MM.1S (cell line): ENCODE data around the gene AGXT.
A peak's percentile ranks its signal among the peaks of the same experiment; 100 is the strongest.

Experiments
- DNase-seq: peaks from one replicate; pipeline ENCODE4 v3.0.0-alpha.2; 2015
- H2AFZ ChIP-seq: fragments of 300-600 bp; sonication (generic); 2 replicates; pipeline ENCODE4 v1.6.0; 2016; ENCODE audit warnings: antibody characterized with exemption, low read length
- H3F3A ChIP-seq: fragments of 300-600 bp; sonication (generic); 2 replicates; pipeline ENCODE4 v1.6.1; 2016; ENCODE audit warnings: mild to moderate bottlenecking, antibody characterized with exemption, low read length, moderate library complexity, mixed read lengths; ENCODE audit not compliant: insufficient read depth
- H3K27ac ChIP-seq: fragments of 300-600 bp; sonication (generic); 2 replicates; pipeline ENCODE4 v1.5.1; 2016; ENCODE audit warnings: mild to moderate bottlenecking, low read length
- H3K27me3 ChIP-seq: fragments of 300-600 bp; sonication (generic); replicated peaks from 2 replicates; pipeline ENCODE4 v1.6.0; 2016; ENCODE audit warnings: low read length; ENCODE audit not compliant: insufficient read depth
- H3K36me3 ChIP-seq: fragments of 300-600 bp; sonication (generic); replicated peaks from 2 replicates; pipeline ENCODE4 v1.6.1; 2016; ENCODE audit warnings: mild to moderate bottlenecking, low read length, mixed read lengths; ENCODE audit not compliant: insufficient read depth
- H3K4me1 ChIP-seq: fragments of 300-600 bp; sonication (generic); 2 replicates; pipeline ENCODE4 v1.6.1; 2016; ENCODE audit warnings: low read length, mixed read lengths
- H3K4me2 ChIP-seq: fragments of 300-600 bp; sonication (generic); 2 replicates; pipeline ENCODE4 v1.6.0; 2016; ENCODE audit warnings: low read depth, low read length
- H3K4me3 ChIP-seq: fragments of 300-600 bp; sonication (generic); 2 replicates; pipeline ENCODE4 v1.5.1; 2016; ENCODE audit warnings: low read length, mixed read lengths
- H3K79me2 ChIP-seq: fragments of 300-600 bp; sonication (generic); 2 replicates; pipeline ENCODE4 v1.6.1; 2016; ENCODE audit warnings: mixed run types, low read length, mixed read lengths
- H3K9ac ChIP-seq: fragments of 300-600 bp; sonication (generic); 2 replicates; pipeline ENCODE4 v1.6.1; 2016; ENCODE audit warnings: low read length, mixed read lengths
- H3K9me2 ChIP-seq: fragments of 300-600 bp; sonication (generic); replicated peaks from 2 replicates; pipeline ENCODE4 v1.6.1; 2016; ENCODE audit warnings: mild to moderate bottlenecking, low read length, mixed read lengths; ENCODE audit not compliant: insufficient read depth
- H3K9me3 ChIP-seq: fragments of 300-600 bp; sonication (generic); replicated peaks from 2 replicates; pipeline ENCODE4 v1.6.1; 2016; ENCODE audit warnings: mild to moderate bottlenecking, low read length, mixed read lengths; ENCODE audit not compliant: insufficient read depth
- H4K20me1 ChIP-seq: fragments of 300-600 bp; sonication (generic); 2 replicates; pipeline ENCODE4 v1.6.1; 2016; ENCODE audit warnings: mild to moderate bottlenecking, low read length, moderate library complexity, mixed read lengths; ENCODE audit not compliant: insufficient read depth
- EZH2 ChIP-seq: fragments of 300-600 bp; sonication (generic); optimal IDR thresholded peaks from 2 replicates; pipeline ENCODE3; 2017; ENCODE audit warnings: low read depth, mild to moderate bottlenecking, antibody characterized with exemption, low read length, mixed read lengths
- EZH2phosphoT487 ChIP-seq: fragments of 300-600 bp; sonication (generic); IDR thresholded peaks from 2 replicates; pipeline ENCODE4 v1.6.1; 2018; ENCODE audit warnings: antibody characterized with exemption, low read length
- TF ChIP-seq, protein P1 (sequence below): fragments of 300-600 bp; sonication (generic); IDR thresholded peaks from 2 replicates; pipeline ENCODE4 v1.5.1; 2016; ENCODE audit warnings: antibody characterized with exemption, low read length, mixed read lengths

Gene AGXT

GRCh38 chr2:240927390-240927781, 58.8 kb downstream of the AGXT start:
- H3K27ac ChIP-seq = no peak overlapping the region
- no peak overlapping the region for H3K9ac ChIP-seq
- no peaks in the 10 kb centered on the region for H3K36me3 ChIP-seq
- no peak for DNase-seq
- no peaks in the 10 kb centered on the region for H3K9me2 ChIP-seq
- H3K4me2 ChIP-seq = peak overlapping the region; percentile 18; the same call in 1 of the 2 replicates
- no peak overlapping the region for H2AFZ ChIP-seq
- no peaks in the 10 kb centered on the region for H3F3A ChIP-seq
- no peaks in the 10 kb centered on the region for H3K79me2 ChIP-seq
- TF ChIP-seq EZH2 = no peak
- TF ChIP-seq, protein P1, sequence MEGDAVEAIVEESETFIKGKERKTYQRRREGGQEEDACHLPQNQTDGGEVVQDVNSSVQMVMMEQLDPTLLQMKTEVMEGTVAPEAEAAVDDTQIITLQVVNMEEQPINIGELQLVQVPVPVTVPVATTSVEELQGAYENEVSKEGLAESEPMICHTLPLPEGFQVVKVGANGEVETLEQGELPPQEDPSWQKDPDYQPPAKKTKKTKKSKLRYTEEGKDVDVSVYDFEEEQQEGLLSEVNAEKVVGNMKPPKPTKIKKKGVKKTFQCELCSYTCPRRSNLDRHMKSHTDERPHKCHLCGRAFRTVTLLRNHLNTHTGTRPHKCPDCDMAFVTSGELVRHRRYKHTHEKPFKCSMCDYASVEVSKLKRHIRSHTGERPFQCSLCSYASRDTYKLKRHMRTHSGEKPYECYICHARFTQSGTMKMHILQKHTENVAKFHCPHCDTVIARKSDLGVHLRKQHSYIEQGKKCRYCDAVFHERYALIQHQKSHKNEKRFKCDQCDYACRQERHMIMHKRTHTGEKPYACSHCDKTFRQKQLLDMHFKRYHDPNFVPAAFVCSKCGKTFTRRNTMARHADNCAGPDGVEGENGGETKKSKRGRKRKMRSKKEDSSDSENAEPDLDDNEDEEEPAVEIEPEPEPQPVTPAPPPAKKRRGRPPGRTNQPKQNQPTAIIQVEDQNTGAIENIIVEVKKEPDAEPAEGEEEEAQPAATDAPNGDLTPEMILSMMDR = no peak
- no peak for TF ChIP-seq EZH2phosphoT487
- H3K4me1 ChIP-seq = no peaks in the 10 kb centered on the region
- H3K9me3 ChIP-seq = no peaks in the 10 kb centered on the region
- H3K27me3 ChIP-seq = peaks cover 81% of the 10 kb centered on the region
- H3K4me3 ChIP-seq = peak overlapping the region; percentile 7; the same call in 1 of the 2 replicates
- no peaks in the 10 kb centered on the region for H4K20me1 ChIP-seq

DNA sequence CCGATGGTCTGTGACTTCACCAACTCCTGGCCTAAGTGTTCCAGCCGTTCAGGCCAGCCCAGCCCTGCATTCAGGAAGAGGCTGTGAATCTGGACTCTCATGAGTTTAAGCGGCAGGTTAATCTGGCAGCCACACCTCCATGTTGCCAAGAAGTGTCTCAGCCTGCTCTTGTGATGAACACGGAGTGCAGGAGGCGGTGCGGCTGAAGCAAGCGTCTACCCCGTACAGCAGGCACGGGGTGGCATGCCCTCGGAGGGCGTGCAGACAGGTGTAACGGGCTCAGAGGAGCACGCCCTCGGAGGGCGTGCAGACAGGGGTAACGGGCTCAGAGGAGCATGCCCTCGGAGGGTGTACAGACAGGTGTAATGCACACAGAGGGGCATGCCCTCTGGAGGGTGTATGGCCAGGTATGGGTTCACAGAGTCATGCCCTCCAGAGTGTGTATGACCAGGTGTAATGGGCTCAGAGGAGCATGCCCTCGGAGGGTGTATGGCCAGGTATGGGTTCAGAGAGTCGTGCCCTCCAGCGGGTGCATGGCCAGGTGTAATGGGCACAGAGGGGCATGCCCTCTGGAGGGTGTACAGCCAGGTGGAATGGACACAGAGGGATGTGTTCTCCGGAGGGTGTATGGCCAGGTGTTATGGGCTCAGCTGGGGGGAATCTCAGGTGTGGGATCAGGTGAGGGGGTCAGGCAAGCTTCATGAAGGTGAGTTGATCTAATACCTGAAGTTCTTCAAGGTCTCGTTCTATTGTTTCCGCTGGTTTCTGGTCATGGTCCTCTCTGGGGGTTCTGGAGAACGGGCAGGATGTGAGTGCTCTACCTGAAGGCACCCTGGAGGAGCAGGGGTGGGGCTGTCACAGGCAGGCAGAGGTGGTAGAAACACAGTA, 60.1 kb downstream of the AGXT start:
- no peak for DNase-seq
- H3K9me3 ChIP-seq = no peaks in the 10 kb centered on the region
- no peaks in the 10 kb centered on the region for H3K4me1 ChIP-seq
- H3K27ac ChIP-seq = no peak overlapping the region
- H3K36me3 ChIP-seq = no peaks in the 10 kb centered on the region
- H3K4me2 ChIP-seq = no peak overlapping the region
- H3F3A ChIP-seq = no peaks in the 10 kb centered on the region
- TF ChIP-seq, protein P1 = no peak
- TF ChIP-seq EZH2 (no peak), EZH2phosphoT487 (no peak)
- H4K20me1 ChIP-seq = no peaks in the 10 kb centered on the region
- H3K27me3 ChIP-seq = peaks cover 86% of the 10 kb centered on the region
- no peak overlapping the region for H2AFZ ChIP-seq
- no peaks in the 10 kb centered on the region for H3K79me2 ChIP-seq
- H3K9me2 ChIP-seq = no peaks in the 10 kb centered on the region
- H3K4me3 ChIP-seq = no peak overlapping the region
- no peak overlapping the region for H3K9ac ChIP-seq

GRCh38 chr2:240929364-240930095, 60.9 kb downstream of the AGXT start:
- H3K79me2 ChIP-seq = no peaks in the 10 kb centered on the region
- H3K4me1 ChIP-seq = no peaks in the 10 kb centered on the region
- TF ChIP-seq EZH2 (no peak), EZH2phosphoT487 (no peak)
- TF ChIP-seq, protein P1 = no peak

More at GRCh38 chr2:240929364-240930095, 60.9 kb downstream of the AGXT start:
- Histone ChIP-seq H3K36me3 (no peaks in the 10 kb centered on the region), H3K27ac (no peak overlapping the region), H3K4me3 (no peak overlapping the region), H3K9ac (no peak overlapping the region), H3K9me3 (no peaks in the 10 kb centered on the region), H3F3A (no peaks in the 10 kb centered on the region), H4K20me1 (no peaks in the 10 kb centered on the region), H3K27me3 (peaks cover 92% of the 10 kb centered on the region), H2AFZ (no peak overlapping the region), H3K9me2 (no peaks in the 10 kb centered on the region), H3K4me2 (no peak overlapping the region)
- no peak for DNase-seq
